RPMI7951 (cell line): ENCODE results near the gene GLYATL3. TPM values are rescaled to one million over a fixed set of nuclear protein-coding genes. Genes with fewer than 3 reads are reported as not detected.

Experiments used
- total RNA-seq: library from RNA; depleted of rRNA; stranded (reverse); fragments of >200 nt; shearing (Covaris generic); gene quantifications from 2 replicates; pipeline ENCODE4 v1.2.3, GENCODE V29; 2014; rRNA removed

GLYATL3 gene
- total RNA-seq, 1 experiment from 2014 or later: not detected

Other genes with a start within 250 kb of the GLYATL3 start
- 13.6 and 13.9 TPM in 2 replicates for gene MMUT, start 36.7 kb upstream of the GLYATL3 start, total RNA-seq
- gene CENPQ, start 36.6 kb upstream of the GLYATL3 start, total RNA-seq: 45.4 and 56.4 TPM in 2 replicates
- gene C6orf141, start 50.7 kb downstream of the GLYATL3 start, total RNA-seq: 0.20 and 0.60 TPM in 2 replicates
- gene RHAG, start 136.9 kb downstream of the GLYATL3 start, total RNA-seq: not detected in 2 replicates
- gene CRISP2, start 213.6 kb downstream of the GLYATL3 start, total RNA-seq: not detected in 2 replicates
- not detected in 2 replicates for gene CRISP3, start 244.5 kb downstream of the GLYATL3 start, total RNA-seq